ENCODE data around the gene MAP3K12. TPM values are rescaled to one million over a fixed set of nuclear protein-coding genes. Genes with fewer than 3 reads are reported as not detected.
A peak's percentile ranks its signal among the peaks of the same experiment; 100 is the strongest.

MAP3K12 gene
- total and polyA plus RNA-seq, 2 experiments from 2014 or later, result 10.0 to 16.0 TPM

DNA sequence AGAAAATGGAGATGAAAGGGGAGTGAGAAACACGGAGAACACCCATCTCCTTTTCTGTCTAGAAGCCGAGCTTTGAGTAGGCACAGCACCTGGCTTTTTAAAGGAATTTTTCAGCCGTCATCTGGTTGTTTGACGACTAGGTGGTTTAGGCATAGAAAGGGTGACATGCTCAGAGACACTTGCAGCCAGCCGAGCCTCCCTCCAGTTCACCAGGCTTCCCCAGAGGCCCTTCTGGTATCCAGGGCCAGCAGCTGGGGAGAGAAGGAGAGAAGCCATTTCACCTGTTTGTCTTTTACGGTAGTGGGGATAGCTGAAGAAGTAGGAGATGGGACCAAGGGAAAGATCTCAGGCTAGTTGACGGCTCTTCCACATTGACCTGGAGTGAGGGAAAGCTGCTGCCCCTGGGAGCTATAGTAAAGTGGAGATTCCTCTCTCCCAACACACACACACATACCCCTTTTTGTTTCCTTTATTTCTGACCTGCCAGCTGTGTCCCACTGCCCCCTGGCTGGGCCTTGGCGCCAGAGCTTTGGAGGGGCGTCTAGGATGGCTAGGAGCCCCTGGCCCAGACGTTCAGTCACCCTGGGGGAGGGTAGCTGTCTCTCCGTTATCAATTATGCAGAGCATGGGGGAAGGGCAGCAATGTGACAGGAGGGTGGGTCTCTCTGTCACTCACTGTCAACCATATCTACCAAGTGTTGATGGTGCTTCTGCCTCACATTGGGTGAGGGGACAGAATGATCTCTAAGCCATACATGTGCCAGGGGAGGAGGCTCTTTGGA is 5.5 kb downstream of the MAP3K12 start:
- H3K4me3 ChIP-seq, result peak overlapping the region; percentile 38
- peaks cover 56% of the 10 kb centered on the region for H3K79me2 ChIP-seq
- WGBS (ENCODE audit: low lambda C conversion rate, missing lambda C conversion rate), result 15% methylated on average over 11 of the region's 11 CpGs
- H3K9me2 ChIP-seq (replicated peaks; ENCODE audit: insufficient read depth), result no peaks in the 10 kb centered on the region
- H3K4me1 ChIP-seq (ENCODE audit: insufficient read depth), result peaks cover 30% of the 10 kb centered on the region
- H3K36me3 ChIP-seq (replicated peaks; ENCODE audit: insufficient read depth, low read depth), result no peaks in the 10 kb centered on the region
- H4K20me1 ChIP-seq (ENCODE audit: insufficient read depth, poor library complexity, severe bottlenecking), result no peaks in the 10 kb centered on the region
- DNase-seq (ENCODE audit: low spot score), result no peak
- H3K9me3 ChIP-seq (ENCODE audit: low read depth), result no peaks in the 10 kb centered on the region
- peak overlapping the region; percentile 90 for H3K27ac ChIP-seq
- H2AFZ ChIP-seq, result peak overlapping the region; percentile 69
- peak overlapping the region; percentile 88 for H3K4me2 ChIP-seq
- H3K27me3 ChIP-seq, result no peaks in the 10 kb centered on the region
- TF ChIP-seq, protein P1, sequence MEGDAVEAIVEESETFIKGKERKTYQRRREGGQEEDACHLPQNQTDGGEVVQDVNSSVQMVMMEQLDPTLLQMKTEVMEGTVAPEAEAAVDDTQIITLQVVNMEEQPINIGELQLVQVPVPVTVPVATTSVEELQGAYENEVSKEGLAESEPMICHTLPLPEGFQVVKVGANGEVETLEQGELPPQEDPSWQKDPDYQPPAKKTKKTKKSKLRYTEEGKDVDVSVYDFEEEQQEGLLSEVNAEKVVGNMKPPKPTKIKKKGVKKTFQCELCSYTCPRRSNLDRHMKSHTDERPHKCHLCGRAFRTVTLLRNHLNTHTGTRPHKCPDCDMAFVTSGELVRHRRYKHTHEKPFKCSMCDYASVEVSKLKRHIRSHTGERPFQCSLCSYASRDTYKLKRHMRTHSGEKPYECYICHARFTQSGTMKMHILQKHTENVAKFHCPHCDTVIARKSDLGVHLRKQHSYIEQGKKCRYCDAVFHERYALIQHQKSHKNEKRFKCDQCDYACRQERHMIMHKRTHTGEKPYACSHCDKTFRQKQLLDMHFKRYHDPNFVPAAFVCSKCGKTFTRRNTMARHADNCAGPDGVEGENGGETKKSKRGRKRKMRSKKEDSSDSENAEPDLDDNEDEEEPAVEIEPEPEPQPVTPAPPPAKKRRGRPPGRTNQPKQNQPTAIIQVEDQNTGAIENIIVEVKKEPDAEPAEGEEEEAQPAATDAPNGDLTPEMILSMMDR (IDR thresholded peaks at IDR 0.05; ENCODE audit: poor library complexity), result no peak
- TF ChIP-seq EZH2phosphoT487 (IDR thresholded peaks at IDR 0.05; ENCODE audit: low read depth, severe bottlenecking, unreplicated experiment) (no peak), EZH2 (IDR thresholded peaks at IDR 0.05; ENCODE audit: borderline replicate concordance) (no peak)

DNA sequence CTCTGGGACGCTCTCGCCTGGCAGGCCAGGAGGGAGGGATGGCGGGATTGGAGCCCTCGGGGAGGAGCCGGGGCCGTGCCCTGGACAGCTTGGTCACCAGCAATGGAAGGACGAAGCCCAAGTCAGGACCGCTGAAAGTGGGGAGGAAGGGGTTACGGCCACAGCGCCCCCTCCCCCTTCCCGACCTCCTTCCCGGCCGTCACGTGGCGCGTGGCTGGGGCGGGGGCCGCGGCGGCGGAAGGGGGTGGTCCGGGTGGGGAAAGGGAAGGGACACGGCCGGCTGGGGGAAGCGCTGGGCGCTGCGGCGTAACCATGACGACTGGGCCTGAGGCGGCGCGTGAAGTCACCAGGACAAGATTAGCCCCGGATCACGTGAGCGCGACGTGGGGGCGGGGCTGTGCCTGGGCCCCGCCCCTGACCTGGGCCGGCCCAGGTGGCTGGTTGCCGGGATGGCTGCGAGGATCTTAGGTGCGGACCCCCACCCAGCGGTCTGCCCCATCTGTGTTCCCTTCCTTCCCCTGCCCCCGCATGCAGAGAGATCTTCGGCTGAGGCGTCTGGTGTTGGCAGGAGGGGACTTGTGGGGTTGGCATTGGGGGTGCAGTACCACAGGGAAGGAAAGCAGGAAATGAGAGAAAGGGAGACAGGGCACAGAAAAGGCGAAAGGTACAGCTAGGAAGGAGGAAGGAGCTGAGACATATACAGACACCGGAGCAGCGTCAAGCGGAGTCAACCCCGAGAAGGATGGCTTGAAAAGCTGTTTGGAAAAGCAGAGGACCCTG is 6.2 kb downstream of the MAP3K12 start:
- TF ChIP-seq EZH2phosphoT487 (IDR thresholded peaks at IDR 0.05; ENCODE audit: low read depth, severe bottlenecking, unreplicated experiment), result no peak
- no peak for TF ChIP-seq EZH2 (IDR thresholded peaks at IDR 0.05; ENCODE audit: borderline replicate concordance)
- TF ChIP-seq, protein P1 (IDR thresholded peaks at IDR 0.05; ENCODE audit: poor library complexity), result peak; percentile 5
- Histone ChIP-seq H3K36me3 (replicated peaks; ENCODE audit: insufficient read depth, low read depth) (no peaks in the 10 kb centered on the region), H3K27me3 (no peaks in the 10 kb centered on the region), H3K9me2 (replicated peaks; ENCODE audit: insufficient read depth) (no peaks in the 10 kb centered on the region), H3K4me2 (peak overlapping the region; percentile 88), H3K4me3 (peak overlapping the region; percentile 45), H3K27ac (peak overlapping the region; percentile 91), H3K9me3 (ENCODE audit: low read depth) (no peaks in the 10 kb centered on the region), H3K79me2 (peaks cover 57% of the 10 kb centered on the region), H2AFZ (peak overlapping the region; percentile 69), H4K20me1 (ENCODE audit: insufficient read depth, poor library complexity, severe bottlenecking) (no peaks in the 10 kb centered on the region), H3K4me1 (ENCODE audit: insufficient read depth) (peaks cover 30% of the 10 kb centered on the region)
- WGBS (ENCODE audit: low lambda C conversion rate, missing lambda C conversion rate), result under 1% methylated on average over 14 of the region's 52 CpGs
- DNase-seq (ENCODE audit: low spot score), result peak; percentile 98

DNA sequence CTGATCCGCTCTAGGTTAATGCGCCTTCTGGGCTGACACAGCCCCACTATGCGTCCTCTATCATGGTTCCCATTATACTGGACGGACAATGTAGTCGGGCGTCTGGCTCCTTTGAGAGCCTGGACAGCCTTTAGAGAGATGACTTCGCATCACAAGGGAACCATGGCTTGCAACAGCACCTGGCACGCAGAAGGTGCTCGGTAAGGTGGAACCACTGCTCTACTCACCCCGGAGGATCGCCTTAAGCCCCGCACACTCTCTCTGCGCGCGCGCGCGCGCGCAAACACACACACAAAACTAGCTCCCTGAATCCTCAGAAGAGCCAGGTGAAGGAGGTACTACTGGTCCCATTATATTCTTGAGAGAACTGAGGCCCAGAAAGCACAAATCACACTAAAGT is 7.1 kb downstream of the MAP3K12 start:
- TF ChIP-seq EZH2phosphoT487 (IDR thresholded peaks at IDR 0.05; ENCODE audit: low read depth, severe bottlenecking, unreplicated experiment) (no peak), EZH2 (IDR thresholded peaks at IDR 0.05; ENCODE audit: borderline replicate concordance) (no peak)
- TF ChIP-seq, protein P1 (IDR thresholded peaks at IDR 0.05; ENCODE audit: poor library complexity), result no peak
- DNase-seq (ENCODE audit: low spot score), result no peak
- Histone ChIP-seq H3K27ac (peak overlapping the region; percentile 91), H3K9me3 (ENCODE audit: low read depth) (no peaks in the 10 kb centered on the region), H3K4me2 (peak overlapping the region; percentile 88), H4K20me1 (ENCODE audit: insufficient read depth, poor library complexity, severe bottlenecking) (no peaks in the 10 kb centered on the region), H3K79me2 (peaks cover 49% of the 10 kb centered on the region), H2AFZ (peak overlapping the region; percentile 34), H3K27me3 (no peaks in the 10 kb centered on the region), H3K4me1 (ENCODE audit: insufficient read depth) (peaks cover 30% of the 10 kb centered on the region), H3K9me2 (replicated peaks; ENCODE audit: insufficient read depth) (no peaks in the 10 kb centered on the region), H3K36me3 (replicated peaks; ENCODE audit: insufficient read depth, low read depth) (no peaks in the 10 kb centered on the region), H3K4me3 (peak overlapping the region; percentile 45)
- WGBS (ENCODE audit: low lambda C conversion rate, missing lambda C conversion rate), result 40% methylated on average over 20 of the region's 20 CpGs

Measured in hepatocyte (in vitro differentiated cells).